Esophagus squamous epithelium (tissue), 5 donors: Measurements from ENCODE around the gene SPRR2F. TPM values are rescaled to one million over a fixed set of nuclear protein-coding genes. Genes with fewer than 3 reads are reported as not detected.
"Not testable (repeated sequence)": the region's sequence is repeated elsewhere in the genome, so short reads cannot be mapped to it uniquely, and the experiment has no call there.

Experiments
- DNase-seq: peaks from one replicate; lab custom pipeline; 2025; lab: John Stamatoyannopoulos, UW
- H3K27ac ChIP-seq, 4 donors: fragments of 200-600 bp; sonication (generic); one replicate each; pipeline ENCODE4 v1.5.1; 2016 to 2019; ENCODE audit warnings: mild to moderate bottlenecking in 1 of 4
- H3K27me3 ChIP-seq, 4 donors: fragments of 200-600 bp; sonication (generic); 1 replicate in 3 of 4; 2 replicates in 1 of 4; pipeline versions ENCODE4 v1.5.1 to v1.6.0; 2017 to 2021; ENCODE audit warnings: antibody characterized with exemption in 1 of 4
- H3K36me3 ChIP-seq, 3 donors: fragments of 200-600 bp; sonication (generic); one replicate each; pipeline ENCODE4 v1.5.1; 2016 to 2019
- H3K4me1 ChIP-seq, 3 donors: fragments of 200-600 bp; sonication (generic); one replicate each; pipeline ENCODE4 v1.5.1; 2017 to 2019
- H3K4me3 ChIP-seq, 4 donors: fragments of 200-600 bp; sonication (generic); 1 replicate in 3 of 4; 2 replicates in 1 of 4; pipeline ENCODE4 v1.5.1; 2016 to 2019; ENCODE audit warnings: mild to moderate bottlenecking in 2 of 4, moderate library complexity in 1 of 4
- H3K9me3 ChIP-seq, 3 donors: fragments of 200-600 bp; sonication (generic); one replicate each; pipeline ENCODE4 v1.5.1; 2016 to 2019
- CTCF ChIP-seq, 6 experiments: fragments of 450-650 bp in 4 of 6; fragments of 200-600 bp in 2 of 6; sonication (generic) in 2 of 6; IDR thresholded peaks; one replicate each; pipeline ENCODE4 v1.5.1; 2016 to 2019; ENCODE audit warnings: antibody characterized with exemption in 6 of 6, mild to moderate bottlenecking in 4 of 6, moderate library complexity in 4 of 6
- POLR2A ChIP-seq, 4 donors: fragments of 450-650 bp; IDR thresholded peaks; one replicate each; pipeline ENCODE4 v1.6.1; 2017; ENCODE audit warnings: antibody characterized with exemption in 4 of 4, mild to moderate bottlenecking in 4 of 4, moderate library complexity in 3 of 4
- WGBS, 2 donors: methylation state at CpG; one replicate each; pipeline ENCODE4 v1.1.5; 2018; 5-methylcytosine and 5-hydroxymethylcytosine counted together
- intact Hi-C: fragments of 100-400 bp; cut with DNase I; formaldehyde crosslinking; loops from one replicate; pipeline ENCODE4 v1.15.0; 2022
- total RNA-seq, 4 donors: library from RNA; depleted of rRNA; stranded (reverse); fragments of >200 nt; gene quantifications; one replicate each; pipeline ENCODE4 v1.1.0, GENCODE V29; 2016
- donor health status: DM: yes; HTN: yes; CAD: no.

Gene SPRR2F
- total RNA-seq, 4 donors from 2014 or later: 0.76 to 1,391 (median 149) TPM

GRCh38 chr1:153140484-153140883, 27.2 kb upstream of the SPRR2F start:
- Histone ChIP-seq H3K4me1 (peaks cover 0 to 5% (median 0%) of the 10 kb centered on the region in 3 donors), H3K27ac (peak overlapping the region in 1 of 4 donors; percentile 70), H3K9me3 (no peaks in the 10 kb centered on the region), H3K27me3 (no peaks in the 10 kb centered on the region), H3K36me3 (no peaks in the 10 kb centered on the region), H3K4me3 (peak overlapping the region in 1 of 4 donors; percentile 15)
- TF ChIP-seq CTCF (IDR thresholded peaks at IDR 0.05) (no peak), POLR2A (IDR thresholded peaks at IDR 0.05) (no peak)
- DNase-seq: no peak
- whole genome bisulfite sequencing, 2 donors: 57 to 75% methylated on average over 3 of the region's 3 CpGs
- intact Hi-C loops: no loop called here

GRCh38 chr1:153133743-153134142, 20.4 kb upstream of the SPRR2F start:
- Histone ChIP-seq H3K27ac (no peak overlapping the region), H3K36me3 (no peaks in the 10 kb centered on the region), H3K4me1 (peaks cover 0 to 3% (median 0%) of the 10 kb centered on the region in 3 donors), H3K27me3 (peaks cover 0 to 5% (median 0%) of the 10 kb centered on the region in 4 donors), H3K9me3 (no peaks in the 10 kb centered on the region), H3K4me3 (no peak overlapping the region)
- 60% methylated on average over 2 of the region's 2 CpGs for WGBS, 2 donors
- DNase-seq: no peak
- TF ChIP-seq CTCF (IDR thresholded peaks at IDR 0.05) (no peak), POLR2A (IDR thresholded peaks at IDR 0.05) (no peak)
- intact Hi-C loops: no loop called here

- H3K27me3 ChIP-seq: peaks cover 0 to 5% (median 0%) of the 10 kb centered on the region in 4 donors
- intact Hi-C loops: no loop called here
- TF ChIP-seq CTCF (IDR thresholded peaks at IDR 0.05): no peak
- no peak for TF ChIP-seq POLR2A (IDR thresholded peaks at IDR 0.05)
- H3K9me3 ChIP-seq: no peaks in the 10 kb centered on the region
- H3K27ac ChIP-seq: no peak overlapping the region
- DNase-seq: no peak
- peaks cover 0 to 3% (median 0%) of the 10 kb centered on the region in 3 donors for H3K4me1 ChIP-seq
- H3K4me3 ChIP-seq: no peak overlapping the region
- no peaks in the 10 kb centered on the region for H3K36me3 ChIP-seq
- 80 to 91% methylated on average over 1 of the region's 1 CpG for WGBS, 2 donors
Measured at GRCh38 chr1:153133267-153133666, 20.0 kb upstream of the SPRR2F start.

- WGBS, 2 donors: 87 to 89% methylated on average over 4 of the region's 4 CpGs
- not testable (repeated sequence) for H3K27ac ChIP-seq
Measured at GRCh38 chr1:153128688-153129087, 15.4 kb upstream of the SPRR2F start.

GRCh38 chr1:153127296-153127695, 14.0 kb upstream of the SPRR2F start:
- Histone ChIP-seq H3K36me3 (no peaks in the 10 kb centered on the region), H3K9me3 (peaks cover 0 to 4% (median 0%) of the 10 kb centered on the region in 3 donors), H3K27me3 (no peaks in the 10 kb centered on the region), H3K27ac (no peak overlapping the region), H3K4me3 (no peak overlapping the region), H3K4me1 (peaks cover 0 to 30% (median 0%) of the 10 kb centered on the region in 3 donors)
- intact Hi-C loops: no loop called here
- no peak for DNase-seq
- TF ChIP-seq POLR2A (IDR thresholded peaks at IDR 0.05): no peak
- no peak for TF ChIP-seq CTCF (IDR thresholded peaks at IDR 0.05)
- WGBS, 2 donors: 30 to 46% methylated on average over 2 of the region's 2 CpGs

More at GRCh38 chr1:153128688-153129087, 15.4 kb upstream of the SPRR2F start:
- H3K36me3 ChIP-seq, intact Hi-C loops, H3K4me3 ChIP-seq, H3K27me3 ChIP-seq, H3K9me3 ChIP-seq, DNase-seq: not testable (repeated sequence)
- peaks cover 0 to 16% (median 0%) of the 10 kb centered on the region in 3 donors for H3K4me1 ChIP-seq

GRCh38 chr1:153125536-153125935, 12.2 kb upstream of the SPRR2F start:
- H3K4me3 ChIP-seq: no peak overlapping the region
- 76 to 93% methylated on average over 1 of the region's 1 CpG for WGBS, 2 donors
- H3K9me3 ChIP-seq: peaks cover 0 to 4% (median 0%) of the 10 kb centered on the region in 3 donors
- TF ChIP-seq POLR2A (IDR thresholded peaks at IDR 0.05) (no peak), CTCF (IDR thresholded peaks at IDR 0.05) (no peak)
- H3K36me3 ChIP-seq: no peaks in the 10 kb centered on the region
- no peak overlapping the region for H3K27ac ChIP-seq
- no peaks in the 10 kb centered on the region for H3K27me3 ChIP-seq
- peaks cover 0 to 28% (median 0%) of the 10 kb centered on the region in 3 donors for H3K4me1 ChIP-seq
- intact Hi-C loops: no loop called here
- DNase-seq: no peak

- DNase-seq, H3K27me3 ChIP-seq, H3K9me3 ChIP-seq, intact Hi-C loops, H3K4me3 ChIP-seq, H3K36me3 ChIP-seq: not testable (repeated sequence)
- Histone ChIP-seq H3K4me1 (peaks cover 0 to 28% (median 0%) of the 10 kb centered on the region in 3 donors), H3K27ac (peak overlapping the region in 2 of 4 donors; percentile 75 to 77)
- 83 to 88% methylated on average over 8 of the region's 8 CpGs for WGBS, 2 donors
Measured at GRCh38 chr1:153123793-153124192, 10.5 kb upstream of the SPRR2F start.
